Spleen (tissue), 7 donors: ENCODE results near the gene KIFC1.

Experiments used
- CTCF ChIP-seq, 11 experiments: fragments of 200-600 bp in 7 of 11; fragments of 450-650 bp in 4 of 11; sonication (generic) in 4 of 11; IDR thresholded peaks in 8 of 11; conservative IDR thresholded peaks in 3 of 11; 1 replicate in 7 of 11; 2 replicates in 4 of 11; pipeline versions ENCODE4 v1.4.0 to v1.8.0; 2016 to 2021; ENCODE audit warnings: antibody characterized with exemption in 11 of 11, inconsistent platforms in 4 of 11, mild to moderate bottlenecking in 1 of 11
- POLR2A ChIP-seq, 3 donors: fragments of 450-650 bp; IDR thresholded peaks; one replicate each; pipeline ENCODE4 v1.5.1; 2017; ENCODE audit warnings: antibody characterized with exemption in 3 of 3, mild to moderate bottlenecking in 1 of 3
- POLR2AphosphoS5 ChIP-seq, 3 donors: sonication (generic); formaldehyde crosslinking; IDR thresholded peaks; one replicate each; pipeline ENCODE4 v1.5.1; 2017; ENCODE audit warnings: antibody characterized with exemption in 3 of 3
- donor health status: DM: no; HTN: no; CAD: no; lungs with moderate emphysema.
- donor health status: DM: no; HTN: no; CAD: no.
- donor health status: DM: no; HTN: no; CAD: no.

DNA sequence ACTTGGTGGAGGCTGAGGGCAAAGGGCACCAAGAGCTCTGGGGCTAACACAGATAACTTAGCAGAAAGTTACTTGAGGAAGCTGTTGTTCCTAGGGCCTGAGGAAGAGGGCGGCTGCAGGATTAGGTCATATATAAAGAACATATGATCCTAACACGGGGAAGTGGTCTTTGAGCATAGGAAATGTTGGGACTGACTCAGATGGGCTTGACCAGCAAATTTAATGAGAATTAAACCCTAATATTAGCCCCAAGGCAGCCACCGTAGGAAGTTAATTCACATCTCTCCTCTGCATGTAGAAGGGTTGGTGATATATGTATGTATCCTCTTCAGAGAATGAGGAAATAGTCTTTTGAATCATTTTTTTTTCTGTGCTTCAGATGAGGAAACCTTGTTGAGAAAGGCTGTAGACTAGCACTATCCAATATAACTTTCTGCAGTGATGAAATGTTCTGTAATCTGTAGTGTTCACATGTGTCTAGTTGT lies 53.5 kb downstream of the KIFC1 start:
- no peak for TF ChIP-seq CTCF (IDR thresholded peaks at IDR 0.05 in 8 of 11, conservative IDR thresholded peaks at IDR 0.05 in 3 of 11)
- TF ChIP-seq POLR2A (IDR thresholded peaks at IDR 0.05), result no peak
- no peak for TF ChIP-seq POLR2AphosphoS5 (IDR thresholded peaks at IDR 0.05)
